Measurements from ENCODE around the gene LGALS9C.
"Not testable (repeated sequence)": the region's sequence is repeated elsewhere in the genome, so short reads cannot be mapped to it uniquely, and the experiment has no call there.

LGALS9C gene

DNA sequence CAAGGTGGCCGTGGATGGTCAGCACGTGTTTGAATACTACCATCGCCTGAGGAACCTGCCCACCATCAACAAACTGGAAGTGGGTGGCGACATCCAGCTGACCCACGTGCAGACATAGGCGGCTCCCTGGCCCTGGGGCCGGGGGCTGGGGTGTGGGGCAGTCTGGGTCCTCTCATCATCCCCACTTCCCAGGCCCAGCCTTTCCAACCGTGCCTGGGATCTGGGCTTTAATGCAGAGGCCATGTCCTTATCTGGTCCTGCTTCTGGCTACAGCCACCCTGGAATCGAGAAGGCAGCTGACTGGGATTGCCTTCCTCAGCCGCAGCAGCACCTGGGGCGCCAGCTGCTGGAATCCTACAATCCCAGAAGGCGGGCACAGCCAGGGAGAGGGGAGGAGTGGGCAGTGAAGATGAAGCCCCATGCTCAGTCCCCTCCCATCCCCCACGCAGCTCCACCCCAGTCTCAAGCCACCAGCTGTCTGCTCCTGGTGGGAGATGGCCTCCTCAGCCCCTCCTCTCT lies 17.7 kb downstream of the LGALS9C start:
- not testable (repeated sequence) for H3K4me1 Mint-ChIP-seq; DNase-seq; H3K27me3 Mint-ChIP-seq; H3K27ac Mint-ChIP-seq; H3K36me3 Mint-ChIP-seq (ENCODE audit: low read depth); ATAC-seq; H3K9me3 Mint-ChIP-seq; H3K4me3 Mint-ChIP-seq

GRCh38 chr17:18497044-18497443 lies 20.5 kb downstream of the LGALS9C start:
- H3K36me3 Mint-ChIP-seq (ENCODE audit: low read depth); DNase-seq; H3K27ac Mint-ChIP-seq; H3K4me1 Mint-ChIP-seq; H3K4me3 Mint-ChIP-seq; H3K9me3 Mint-ChIP-seq; ATAC-seq; H3K27me3 Mint-ChIP-seq: not testable (repeated sequence)

GRCh38 chr17:18499100-18499499 lies 22.5 kb downstream of the LGALS9C start:
- not testable (repeated sequence) for DNase-seq; ATAC-seq; H3K4me1 Mint-ChIP-seq; H3K9me3 Mint-ChIP-seq; H3K36me3 Mint-ChIP-seq (ENCODE audit: low read depth); H3K27me3 Mint-ChIP-seq; H3K27ac Mint-ChIP-seq; H3K4me3 Mint-ChIP-seq

GRCh38 chr17:18499756-18500155 lies 23.2 kb downstream of the LGALS9C start:
- H3K27ac Mint-ChIP-seq; H3K4me3 Mint-ChIP-seq; H3K27me3 Mint-ChIP-seq; H3K9me3 Mint-ChIP-seq; H3K4me1 Mint-ChIP-seq; DNase-seq; ATAC-seq; H3K36me3 Mint-ChIP-seq (ENCODE audit: low read depth): not testable (repeated sequence)

DNA sequence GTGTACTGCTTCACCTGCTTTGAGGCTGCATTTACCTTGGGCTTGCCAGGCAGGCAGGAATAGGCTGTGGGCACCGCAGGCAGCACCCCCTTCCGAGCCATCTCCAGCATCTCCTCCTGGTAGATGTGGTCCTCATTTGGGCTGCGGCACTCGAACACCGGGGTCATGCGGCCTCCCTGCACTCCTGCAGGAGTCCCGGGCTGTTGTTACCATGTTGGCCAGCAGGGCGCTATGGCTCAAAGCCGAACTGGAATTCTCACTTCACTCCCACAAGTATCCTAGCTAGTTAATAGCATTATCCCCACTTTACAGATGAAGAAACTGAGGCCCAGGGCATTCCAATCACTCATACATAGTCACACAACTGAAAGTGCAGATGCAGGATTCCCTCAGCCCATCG lies 23.7 kb downstream of the LGALS9C start:
- H3K4me1 Mint-ChIP-seq, H3K27me3 Mint-ChIP-seq, H3K9me3 Mint-ChIP-seq: not testable (repeated sequence)

DNA sequence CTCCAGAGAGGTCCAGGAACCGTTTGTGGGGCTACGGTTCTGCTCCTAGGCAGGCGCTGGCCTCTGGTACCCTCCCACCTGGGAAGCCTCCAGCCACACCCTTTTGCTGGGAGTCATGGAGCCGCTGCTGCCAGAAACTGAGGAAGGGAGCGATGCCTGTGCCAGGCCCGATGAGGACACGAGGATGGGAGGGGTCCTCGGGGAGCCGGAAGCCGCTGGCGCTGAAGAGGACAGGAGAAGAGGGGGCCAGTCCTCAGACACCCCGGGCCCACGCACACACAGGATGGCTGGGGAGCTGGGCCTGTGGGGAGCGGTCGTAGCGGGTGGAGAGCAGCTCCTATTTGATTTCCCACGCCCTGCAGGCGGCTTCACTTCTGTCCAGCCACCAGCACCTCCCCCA lies 24.2 kb downstream of the LGALS9C start:
- not testable (repeated sequence) for H3K36me3 Mint-ChIP-seq (ENCODE audit: low read depth); H3K9me3 Mint-ChIP-seq; ATAC-seq; H3K4me3 Mint-ChIP-seq; H3K27ac Mint-ChIP-seq; H3K4me1 Mint-ChIP-seq; DNase-seq; H3K27me3 Mint-ChIP-seq

More for the DNA sequence above, 23.7 kb downstream of the LGALS9C start:
- not testable (repeated sequence) for H3K27ac Mint-ChIP-seq; DNase-seq; H3K36me3 Mint-ChIP-seq (ENCODE audit: low read depth); H3K4me3 Mint-ChIP-seq; ATAC-seq

DNA sequence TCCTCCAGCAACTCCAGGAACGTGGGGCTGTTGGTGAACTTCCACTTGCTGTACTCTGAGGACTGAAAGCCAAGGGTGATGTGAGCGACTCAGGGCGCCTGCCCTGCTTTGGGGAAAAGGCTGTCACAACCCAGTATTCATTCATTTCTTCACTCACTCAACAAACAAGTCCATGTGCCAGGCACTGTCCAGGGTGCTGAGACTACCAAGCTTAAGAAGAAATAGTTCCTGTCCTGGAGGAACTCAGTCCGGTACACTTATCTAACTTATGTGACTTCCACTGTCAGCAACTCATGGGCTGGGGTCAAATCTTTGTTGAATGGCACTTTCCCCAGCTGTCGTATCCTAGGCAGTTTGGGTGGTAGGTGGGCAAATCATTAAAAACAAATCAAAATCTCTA lies 26.6 kb downstream of the LGALS9C start:
- not testable (repeated sequence) for H3K27me3 Mint-ChIP-seq; H3K4me3 Mint-ChIP-seq; H3K27ac Mint-ChIP-seq; H3K9me3 Mint-ChIP-seq; ATAC-seq; H3K4me1 Mint-ChIP-seq; H3K36me3 Mint-ChIP-seq (ENCODE audit: low read depth)
- DNase-seq = peak; percentile 1

DNA sequence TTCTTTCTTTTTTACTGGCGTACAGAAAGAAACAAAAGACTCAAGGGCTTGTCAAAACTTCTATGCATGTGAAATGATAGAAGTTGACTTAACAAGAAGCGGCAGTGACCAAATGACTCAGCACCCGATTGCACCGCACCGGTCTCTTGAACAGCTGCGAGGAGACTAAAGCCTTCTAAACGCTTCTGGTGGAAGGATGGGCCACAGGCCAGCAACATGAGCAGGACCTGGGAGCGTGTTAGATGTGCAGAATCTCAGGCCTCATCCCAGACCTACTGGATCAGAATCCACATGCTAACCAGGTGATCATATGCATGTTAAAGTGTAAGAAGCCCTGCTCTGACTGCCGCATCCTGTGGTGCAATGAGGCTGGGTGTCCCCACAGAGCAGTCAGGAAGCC lies 31.1 kb downstream of the LGALS9C start:
- H3K27me3 Mint-ChIP-seq; H3K36me3 Mint-ChIP-seq (ENCODE audit: low read depth); H3K4me3 Mint-ChIP-seq; H3K9me3 Mint-ChIP-seq; H3K4me1 Mint-ChIP-seq; ATAC-seq; H3K27ac Mint-ChIP-seq; DNase-seq: not testable (repeated sequence)

DNA sequence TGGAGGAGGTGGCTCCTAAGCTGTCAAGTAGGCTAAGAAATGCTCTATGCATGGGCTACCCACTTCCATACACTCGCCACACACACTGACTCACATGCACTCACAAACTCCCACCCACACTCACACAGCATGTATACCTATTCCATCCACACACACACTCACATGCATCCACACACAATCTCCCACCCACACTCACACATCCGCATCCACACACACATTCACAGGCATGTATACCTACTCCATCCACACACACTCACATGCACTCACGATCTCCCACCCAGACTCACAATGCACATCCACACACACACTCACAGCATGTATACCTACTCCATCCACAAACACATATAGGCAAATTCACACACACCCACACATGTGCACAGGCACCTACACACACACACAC lies 32.1 kb downstream of the LGALS9C start:
- not testable (repeated sequence) for H3K9me3 Mint-ChIP-seq; H3K27ac Mint-ChIP-seq; ATAC-seq; H3K4me1 Mint-ChIP-seq; H3K27me3 Mint-ChIP-seq; H3K4me3 Mint-ChIP-seq; DNase-seq; H3K36me3 Mint-ChIP-seq (ENCODE audit: low read depth)

- H3K9me3 Mint-ChIP-seq; ATAC-seq; H3K4me1 Mint-ChIP-seq; DNase-seq; H3K4me3 Mint-ChIP-seq; H3K27ac Mint-ChIP-seq; H3K36me3 Mint-ChIP-seq (ENCODE audit: low read depth); H3K27me3 Mint-ChIP-seq: not testable (repeated sequence)
Measured at GRCh38 chr17:18521100-18521499, 44.5 kb downstream of the LGALS9C start.

DNA sequence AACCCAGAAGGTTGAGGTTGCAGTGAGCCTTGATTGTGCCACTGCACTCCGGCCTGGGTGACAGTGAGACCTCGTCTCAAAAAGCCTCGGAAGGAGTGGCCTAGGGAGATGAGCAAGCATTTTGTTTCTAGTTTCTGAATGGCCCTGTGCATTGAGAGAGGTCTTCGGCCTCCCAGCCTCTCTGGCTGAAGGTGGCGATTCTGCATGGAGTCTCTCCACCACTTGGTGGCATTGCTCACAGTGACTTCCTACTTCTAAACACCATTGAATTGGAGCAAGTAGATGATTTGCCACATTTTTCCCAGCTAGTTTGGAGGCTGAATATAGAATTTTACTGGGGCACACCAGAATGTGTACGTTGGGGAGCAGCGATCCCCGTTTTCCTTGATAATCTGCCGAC lies 48.4 kb downstream of the LGALS9C start:
- H3K27ac Mint-ChIP-seq; H3K36me3 Mint-ChIP-seq (ENCODE audit: low read depth); H3K9me3 Mint-ChIP-seq; H3K27me3 Mint-ChIP-seq; H3K4me1 Mint-ChIP-seq; DNase-seq; ATAC-seq; H3K4me3 Mint-ChIP-seq: not testable (repeated sequence)

- H3K27me3 Mint-ChIP-seq; H3K4me3 Mint-ChIP-seq; DNase-seq; ATAC-seq; H3K4me1 Mint-ChIP-seq; H3K27ac Mint-ChIP-seq; H3K9me3 Mint-ChIP-seq; H3K36me3 Mint-ChIP-seq (ENCODE audit: low read depth): not testable (repeated sequence)
Measured at GRCh38 chr17:18526168-18526800, 49.7 kb downstream of the LGALS9C start.

- not testable (repeated sequence) for H3K36me3 Mint-ChIP-seq (ENCODE audit: low read depth); ATAC-seq; H3K27me3 Mint-ChIP-seq; H3K4me3 Mint-ChIP-seq; H3K27ac Mint-ChIP-seq; H3K4me1 Mint-ChIP-seq; H3K9me3 Mint-ChIP-seq; DNase-seq
Measured at GRCh38 chr17:18527354-18527753, 50.8 kb downstream of the LGALS9C start.

DNA sequence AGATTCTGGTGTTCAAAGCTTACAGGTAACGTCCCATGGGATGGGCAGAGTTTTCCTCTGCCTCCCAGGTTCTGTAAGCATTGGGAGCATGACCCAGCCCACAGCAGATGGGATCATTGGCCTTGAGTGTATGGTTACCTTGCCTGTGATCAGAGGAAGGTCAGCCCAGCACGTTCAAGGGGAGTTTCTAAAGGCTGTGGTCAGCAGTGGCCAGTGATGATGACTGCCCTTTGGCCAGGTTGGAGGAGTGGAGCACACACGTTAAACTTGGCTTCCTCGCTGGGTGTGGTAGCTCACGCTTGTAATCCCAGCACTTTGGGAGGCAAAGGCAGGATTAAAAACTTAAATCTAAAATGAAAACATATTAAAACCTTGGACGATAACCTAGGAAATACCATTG lies 51.8 kb downstream of the LGALS9C start:
- H3K4me1 Mint-ChIP-seq; H3K4me3 Mint-ChIP-seq; ATAC-seq; H3K27ac Mint-ChIP-seq; H3K36me3 Mint-ChIP-seq (ENCODE audit: low read depth); H3K9me3 Mint-ChIP-seq; DNase-seq; H3K27me3 Mint-ChIP-seq: not testable (repeated sequence)

DNA sequence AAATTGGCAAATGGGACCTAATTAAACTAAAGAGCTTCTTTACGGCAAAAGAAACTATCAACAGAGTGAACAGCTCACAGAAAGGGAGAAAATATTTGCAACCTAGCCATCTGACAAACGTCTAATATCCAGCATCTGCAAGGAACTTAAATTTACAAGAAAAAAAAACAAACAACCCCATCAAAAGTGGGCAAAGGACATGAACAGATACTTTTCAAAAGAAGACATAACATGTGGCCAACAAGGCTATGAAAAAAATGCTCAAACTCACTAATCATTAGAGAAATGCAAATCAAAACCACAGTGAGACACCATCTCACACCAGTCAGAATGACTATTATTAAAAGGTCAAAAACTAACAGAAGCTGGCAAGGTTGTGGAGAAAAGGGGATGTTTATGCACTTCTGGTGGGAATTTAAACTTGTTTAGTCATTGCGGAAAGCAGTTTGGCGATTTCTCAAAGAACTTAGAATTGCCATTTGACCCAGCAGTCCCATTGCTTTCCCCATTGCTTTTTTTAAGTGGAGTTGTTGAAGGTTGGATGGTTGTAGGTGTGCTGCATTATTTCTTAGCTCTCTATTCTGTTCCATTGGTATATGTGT lies 52.4 kb downstream of the LGALS9C start:
- not testable (repeated sequence) for ATAC-seq; H3K9me3 Mint-ChIP-seq; H3K4me1 Mint-ChIP-seq; H3K4me3 Mint-ChIP-seq; H3K36me3 Mint-ChIP-seq (ENCODE audit: low read depth); H3K27me3 Mint-ChIP-seq; H3K27ac Mint-ChIP-seq; DNase-seq

Data from activated naive CD8-positive, alpha-beta T cell treated with anti-CD3 and anti-CD28 coated beads, Interleukin-2, amount 50 U/mL, for 24 hours (primary cell).